Lung (tissue), 12 donors: ENCODE measurements around the gene PLCB4. TPM values are rescaled to one million over a fixed set of nuclear protein-coding genes. Genes with fewer than 3 reads are reported as not detected.

Experiments used
- ATAC-seq: fragments of 200-7000 bp; cut with Tn5 transposase; one replicate; pipeline ENCODE4 v1.9.1; 2020; ENCODE audit warnings: moderate number of reproducible peaks; ENCODE audit not compliant: insufficient read depth, low FRiP score
- DNase-seq, 3 donors: peaks; one replicate each; pipeline ENCODE4 v3.0.0-alpha.2; 2013 to 2017
- H3K27ac ChIP-seq, 2 donors: one replicate each; pipeline ENCODE4 v1.5.1; 2013; ENCODE audit warnings: mild to moderate bottlenecking in 2 of 2, moderate library complexity in 2 of 2, control low read depth in 1 of 2, inconsistent platforms in 1 of 2, low read depth in 1 of 2, low read length in 1 of 2
- H3K27me3 ChIP-seq, 3 donors: one replicate each; pipeline ENCODE4 v1.5.1; 2013; ENCODE audit warnings: low read length in 2 of 3; ENCODE audit not compliant: control insufficient read depth in 3 of 3, insufficient read depth in 3 of 3
- H3K36me3 ChIP-seq, 4 donors: one replicate each; pipeline ENCODE4 v1.5.1; 2013; ENCODE audit warnings: low read length in 4 of 4, mild to moderate bottlenecking in 1 of 4, moderate library complexity in 1 of 4; ENCODE audit not compliant: control insufficient read depth in 4 of 4, insufficient read depth in 4 of 4
- H3K4me1 ChIP-seq, 5 donors: one replicate each; pipeline ENCODE4 v1.5.1; 2013; ENCODE audit warnings: low read length in 5 of 5, mild to moderate bottlenecking in 2 of 5, moderate library complexity in 1 of 5; ENCODE audit not compliant: control insufficient read depth in 5 of 5, insufficient read depth in 5 of 5
- H3K4me3 ChIP-seq: one replicate; pipeline ENCODE4 v1.5.1; 2013; ENCODE audit warnings: mild to moderate bottlenecking, control low read depth, moderate library complexity
- H3K9ac ChIP-seq, 2 donors: one replicate each; pipeline ENCODE4 v1.5.1; 2013; ENCODE audit warnings: low read length in 2 of 2, control low read depth in 1 of 2; ENCODE audit not compliant: insufficient read depth in 1 of 2
- H3K9me3 ChIP-seq, 4 donors: one replicate each; pipeline ENCODE4 v1.5.1; 2013; ENCODE audit warnings: low read length in 3 of 4, mild to moderate bottlenecking in 1 of 4, moderate library complexity in 1 of 4; ENCODE audit not compliant: control insufficient read depth in 4 of 4, insufficient read depth in 3 of 4
- WGBS, 2 donors: extraction: QIAGEN DNeasy Blood & Tissue Kit; methylation state at CpG; one replicate each; pipeline ENCODE4 v1.1.7; 2013; 5-methylcytosine and 5-hydroxymethylcytosine counted together
- polyA plus RNA-seq, 2 donors: library from polyadenylated mRNA; stranded (reverse); fragments of 200-250 nt; gene quantifications; one replicate each; pipeline ENCODE4 v1.2.1, GENCODE V29; 2013
- total RNA-seq, 2 donors: library from RNA; depleted of rRNA in 1 of 2; stranded (reverse); fragments of >200 nt in 1 of 2; gene quantifications; one replicate each; pipeline ENCODE4 v1.2.1, GENCODE V29; 2014 to 2021
- TF ChIP-seq, protein P1 (sequence below): IDR thresholded peaks from 2 replicates; pipeline ENCODE4 v1.5.1; 2012; ENCODE audit warnings: mild to moderate bottlenecking; ENCODE audit errors: control extremely low read depth, extremely low read depth
- donor health status: control.
- donor health status: control.
- donor health status: Bipolar disorder and iron deficiency.
- donor health status: healthy.
- donor health status: DM: yes; HTN: yes; CAD: no.

PLCB4 gene
- total and polyA plus RNA-seq, 4 donors: 2.1 to 18.6 (median 5.6) TPM

DNA sequence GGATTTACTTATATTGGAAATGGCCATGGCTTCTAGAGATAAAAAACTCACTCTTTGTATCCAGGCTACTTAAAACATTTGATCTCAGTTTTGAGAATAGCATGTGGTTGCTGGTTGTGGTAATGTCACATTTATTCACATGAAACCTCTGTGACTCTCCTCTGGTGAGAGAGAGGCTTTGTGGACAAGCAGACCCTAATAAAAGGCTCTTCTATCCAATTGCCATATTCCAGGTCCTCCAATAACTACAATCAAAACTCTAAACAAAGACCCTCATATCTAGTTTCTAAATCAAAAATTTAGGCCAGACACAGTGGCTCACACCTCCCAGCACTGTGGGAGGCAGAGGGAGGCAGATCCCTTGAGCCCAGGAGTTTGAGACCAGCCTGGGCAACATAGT lies 269.2 kb downstream of the PLCB4 start:
- TF ChIP-seq, protein P1, sequence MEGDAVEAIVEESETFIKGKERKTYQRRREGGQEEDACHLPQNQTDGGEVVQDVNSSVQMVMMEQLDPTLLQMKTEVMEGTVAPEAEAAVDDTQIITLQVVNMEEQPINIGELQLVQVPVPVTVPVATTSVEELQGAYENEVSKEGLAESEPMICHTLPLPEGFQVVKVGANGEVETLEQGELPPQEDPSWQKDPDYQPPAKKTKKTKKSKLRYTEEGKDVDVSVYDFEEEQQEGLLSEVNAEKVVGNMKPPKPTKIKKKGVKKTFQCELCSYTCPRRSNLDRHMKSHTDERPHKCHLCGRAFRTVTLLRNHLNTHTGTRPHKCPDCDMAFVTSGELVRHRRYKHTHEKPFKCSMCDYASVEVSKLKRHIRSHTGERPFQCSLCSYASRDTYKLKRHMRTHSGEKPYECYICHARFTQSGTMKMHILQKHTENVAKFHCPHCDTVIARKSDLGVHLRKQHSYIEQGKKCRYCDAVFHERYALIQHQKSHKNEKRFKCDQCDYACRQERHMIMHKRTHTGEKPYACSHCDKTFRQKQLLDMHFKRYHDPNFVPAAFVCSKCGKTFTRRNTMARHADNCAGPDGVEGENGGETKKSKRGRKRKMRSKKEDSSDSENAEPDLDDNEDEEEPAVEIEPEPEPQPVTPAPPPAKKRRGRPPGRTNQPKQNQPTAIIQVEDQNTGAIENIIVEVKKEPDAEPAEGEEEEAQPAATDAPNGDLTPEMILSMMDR: no peak
- no peak overlapping the region for H3K9ac ChIP-seq
- no peaks in the 10 kb centered on the region for H3K27me3 ChIP-seq
- no peak overlapping the region for H3K27ac ChIP-seq
- peaks cover 0 to 1% (median 0%) of the 10 kb centered on the region in 4 donors for H3K36me3 ChIP-seq
- peaks cover 0 to 4% (median 0%) of the 10 kb centered on the region in 5 donors for H3K4me1 ChIP-seq
- no peak for ATAC-seq
- H3K4me3 ChIP-seq: no peak overlapping the region
- no peak for DNase-seq
- H3K9me3 ChIP-seq: no peaks in the 10 kb centered on the region

DNA sequence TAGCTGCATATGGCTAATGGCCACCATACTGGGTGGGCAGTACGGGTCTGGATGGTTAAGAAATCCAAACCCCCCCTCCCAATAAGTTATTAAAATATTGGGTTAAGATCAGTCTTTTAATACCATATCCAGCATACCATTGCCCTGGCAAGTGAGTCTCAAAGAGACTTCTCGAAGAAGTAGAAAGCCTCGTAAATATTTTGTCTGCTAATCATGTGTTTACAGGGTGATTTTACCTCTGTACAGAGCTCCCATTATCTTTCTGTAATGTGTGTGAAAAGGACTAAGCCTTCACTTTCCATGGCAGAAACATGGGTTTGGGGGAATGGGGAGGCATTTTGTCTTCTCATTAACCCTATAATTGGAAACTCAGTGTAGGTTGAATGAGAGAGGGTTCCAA lies 270.8 kb downstream of the PLCB4 start:
- H3K9me3 ChIP-seq: no peaks in the 10 kb centered on the region
- ATAC-seq (no peak), DNase-seq (no peak)
- TF ChIP-seq, protein P1: no peak
- H3K9ac ChIP-seq: no peak overlapping the region
- peaks cover 0 to 1% (median 0%) of the 10 kb centered on the region in 4 donors for H3K36me3 ChIP-seq
- no peak overlapping the region for H3K4me3 ChIP-seq
- 97 to 100% methylated on average over 3 of the region's 3 CpGs for WGBS, 2 donors
- H3K4me1 ChIP-seq: peaks cover 0 to 17% (median 7%) of the 10 kb centered on the region in 5 donors
- H3K27ac ChIP-seq: no peak overlapping the region
- H3K27me3 ChIP-seq: no peaks in the 10 kb centered on the region

DNA sequence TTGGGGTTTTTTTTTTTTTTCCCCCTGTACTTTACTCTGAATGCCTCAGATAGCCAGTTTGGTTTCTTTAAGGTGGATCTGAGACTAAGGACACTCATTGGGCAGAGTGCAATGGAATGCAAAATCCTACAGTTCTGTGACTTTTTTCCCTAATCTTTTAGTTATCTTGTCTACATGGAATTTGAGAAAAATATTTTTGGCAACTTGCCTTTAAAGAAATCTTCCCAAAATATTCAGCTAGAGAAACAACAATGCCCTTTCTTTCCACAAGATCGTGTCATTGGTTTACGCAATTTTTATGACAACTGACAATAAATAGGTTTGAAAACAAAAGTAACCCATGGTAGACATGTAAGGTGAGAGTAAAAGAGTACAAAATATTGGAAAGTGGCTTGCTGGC lies 273.8 kb downstream of the PLCB4 start:
- Histone ChIP-seq H3K36me3 (peaks cover 0 to 1% (median 0%) of the 10 kb centered on the region in 4 donors), H3K4me1 (peaks cover 0 to 32% (median 7%) of the 10 kb centered on the region in 5 donors), H3K9ac (no peak overlapping the region), H3K27me3 (no peaks in the 10 kb centered on the region), H3K4me3 (no peak overlapping the region), H3K27ac (no peak overlapping the region), H3K9me3 (no peaks in the 10 kb centered on the region)
- no peak for ATAC-seq
- DNase-seq: no peak
- 70 to 75% methylated on average over 2 of the region's 2 CpGs for WGBS, 2 donors
- TF ChIP-seq, protein P1: no peak
